ENCODE measurements around the gene TRIP12.

Gene TRIP12

GRCh38 chr2:229818230-229818629 is 103.6 kb downstream of the TRIP12 start:
- no peak overlapping the region for H3K27ac ChIP-seq
- TF ChIP-seq, protein P1, sequence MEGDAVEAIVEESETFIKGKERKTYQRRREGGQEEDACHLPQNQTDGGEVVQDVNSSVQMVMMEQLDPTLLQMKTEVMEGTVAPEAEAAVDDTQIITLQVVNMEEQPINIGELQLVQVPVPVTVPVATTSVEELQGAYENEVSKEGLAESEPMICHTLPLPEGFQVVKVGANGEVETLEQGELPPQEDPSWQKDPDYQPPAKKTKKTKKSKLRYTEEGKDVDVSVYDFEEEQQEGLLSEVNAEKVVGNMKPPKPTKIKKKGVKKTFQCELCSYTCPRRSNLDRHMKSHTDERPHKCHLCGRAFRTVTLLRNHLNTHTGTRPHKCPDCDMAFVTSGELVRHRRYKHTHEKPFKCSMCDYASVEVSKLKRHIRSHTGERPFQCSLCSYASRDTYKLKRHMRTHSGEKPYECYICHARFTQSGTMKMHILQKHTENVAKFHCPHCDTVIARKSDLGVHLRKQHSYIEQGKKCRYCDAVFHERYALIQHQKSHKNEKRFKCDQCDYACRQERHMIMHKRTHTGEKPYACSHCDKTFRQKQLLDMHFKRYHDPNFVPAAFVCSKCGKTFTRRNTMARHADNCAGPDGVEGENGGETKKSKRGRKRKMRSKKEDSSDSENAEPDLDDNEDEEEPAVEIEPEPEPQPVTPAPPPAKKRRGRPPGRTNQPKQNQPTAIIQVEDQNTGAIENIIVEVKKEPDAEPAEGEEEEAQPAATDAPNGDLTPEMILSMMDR (conservative IDR thresholded peaks at IDR 0.05) = no peak

GRCh38 chr2:229815858-229816257 is 106.0 kb downstream of the TRIP12 start:
- TF ChIP-seq, protein P1 (conservative IDR thresholded peaks at IDR 0.05) = no peak
- peak overlapping the region; percentile 36 for H3K27ac ChIP-seq

GRCh38 chr2:229815342-229815741 is 106.5 kb downstream of the TRIP12 start:
- TF ChIP-seq, protein P1 (conservative IDR thresholded peaks at IDR 0.05) = no peak

GRCh38 chr2:229810786-229811185 is 111.0 kb downstream of the TRIP12 start:
- H3K27ac ChIP-seq = no peak overlapping the region
- TF ChIP-seq, protein P1 (conservative IDR thresholded peaks at IDR 0.05) = no peak

More at GRCh38 chr2:229815342-229815741, 106.5 kb downstream of the TRIP12 start:
- H3K27ac ChIP-seq = peak overlapping the region; percentile 36

- TF ChIP-seq, protein P1 (conservative IDR thresholded peaks at IDR 0.05) = no peak
- peak overlapping the region; percentile 30 for H3K27ac ChIP-seq
Observed at GRCh38 chr2:229805559-229805958, 116.2 kb downstream of the TRIP12 start.

GRCh38 chr2:229802785-229803184 is 119.0 kb downstream of the TRIP12 start:
- TF ChIP-seq, protein P1 (conservative IDR thresholded peaks at IDR 0.05) = no peak

DNA sequence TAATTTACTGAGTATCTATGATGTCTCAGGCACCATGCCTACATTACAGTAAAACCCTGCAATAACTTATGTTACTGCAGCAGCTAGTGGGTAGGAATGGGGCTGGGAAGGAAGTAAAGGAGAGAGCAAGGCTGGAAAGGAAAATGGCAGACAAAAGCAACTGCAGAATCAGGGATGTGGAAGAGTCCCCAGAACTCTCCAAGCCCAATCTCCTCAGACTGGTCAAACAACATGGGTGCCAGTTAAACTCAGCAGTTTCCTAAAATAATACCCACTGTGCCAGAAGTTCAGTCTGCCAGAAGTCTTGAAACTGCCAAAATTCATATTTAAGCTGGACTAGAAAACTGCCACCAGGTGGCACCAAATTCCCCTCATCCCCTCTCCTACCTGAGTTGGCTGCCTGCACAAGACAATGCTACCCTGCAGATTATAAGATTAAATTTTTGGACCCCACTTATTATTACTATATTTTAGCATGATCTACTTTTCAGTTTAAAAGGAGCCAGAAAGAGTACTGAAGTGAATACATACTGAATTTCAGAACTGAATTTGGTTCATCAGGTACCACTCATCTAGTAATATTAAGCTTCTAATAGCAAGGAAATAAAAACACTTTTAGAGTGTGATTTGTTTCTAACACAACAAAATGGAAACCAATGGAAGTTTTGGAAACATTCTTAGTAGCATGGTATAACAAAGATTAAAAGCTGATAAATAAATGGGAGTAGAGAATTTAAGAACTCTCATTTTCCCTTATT is 120.6 kb downstream of the TRIP12 start:
- TF ChIP-seq, protein P1 (conservative IDR thresholded peaks at IDR 0.05) = peak; percentile 87
- peak overlapping the region; percentile 36 for H3K27ac ChIP-seq

More at GRCh38 chr2:229802785-229803184, 119.0 kb downstream of the TRIP12 start:
- H3K27ac ChIP-seq = no peak overlapping the region

Data from VCaP (cell line).